ENCODE data around the gene PSMG2.
"Not testable (repeated sequence)": the region's sequence is repeated elsewhere in the genome, so short reads cannot be mapped to it uniquely, and the experiment has no call there.

The PSMG2 gene

GRCh38 chr18:12756619-12757239 lies 53.9 kb downstream of the PSMG2 start:
- DNase-seq (ENCODE audit: insufficient read length, low spot score); FAIRE-seq: not testable (repeated sequence)

- FAIRE-seq; DNase-seq (ENCODE audit: insufficient read length, low spot score): not testable (repeated sequence)
Measured at GRCh38 chr18:12758566-12758965, 55.7 kb downstream of the PSMG2 start.

GRCh38 chr18:12765126-12765525 lies 62.3 kb downstream of the PSMG2 start:
- FAIRE-seq (no peak), DNase-seq (ENCODE audit: insufficient read length, low spot score) (no peak)

- no peak for DNase-seq (ENCODE audit: insufficient read length, low spot score)
- FAIRE-seq: no peak
Measured at GRCh38 chr18:12765586-12765985, 62.7 kb downstream of the PSMG2 start.

GRCh38 chr18:12766986-12767433 lies 64.2 kb downstream of the PSMG2 start:
- DNase-seq (ENCODE audit: insufficient read length, low spot score): no peak
- FAIRE-seq: no peak

- FAIRE-seq (no peak), DNase-seq (ENCODE audit: insufficient read length, low spot score) (no peak)
Measured at GRCh38 chr18:12767580-12768155, 64.8 kb downstream of the PSMG2 start.

- FAIRE-seq (no peak), DNase-seq (ENCODE audit: insufficient read length, low spot score) (no peak)
Measured at GRCh38 chr18:12768625-12769024, 65.8 kb downstream of the PSMG2 start.

- DNase-seq (ENCODE audit: insufficient read length, low spot score) (no peak), FAIRE-seq (no peak)
Measured at GRCh38 chr18:12769136-12769535, 66.3 kb downstream of the PSMG2 start.

GRCh38 chr18:12769644-12770440 lies 67.0 kb downstream of the PSMG2 start:
- FAIRE-seq (no peak), DNase-seq (ENCODE audit: insufficient read length, low spot score) (no peak)

GRCh38 chr18:12770469-12771219 lies 67.8 kb downstream of the PSMG2 start:
- DNase-seq (ENCODE audit: insufficient read length, low spot score) (no peak), FAIRE-seq (no peak)

GRCh38 chr18:12772111-12772510 lies 69.3 kb downstream of the PSMG2 start:
- FAIRE-seq (no peak), DNase-seq (ENCODE audit: insufficient read length, low spot score) (no peak)

GRCh38 chr18:12773369-12773768 lies 70.5 kb downstream of the PSMG2 start:
- no peak for FAIRE-seq
- no peak for DNase-seq (ENCODE audit: insufficient read length, low spot score)

GRCh38 chr18:12774982-12775381 lies 72.1 kb downstream of the PSMG2 start:
- no peak for DNase-seq (ENCODE audit: insufficient read length, low spot score)
- FAIRE-seq: no peak

All from GM19239 (cell line).